HG02973 (cell line): ENCODE measurements around the gene CASKIN2.

Experiments
- ATAC-seq: cut with Tn5 transposase; IDR thresholded peaks from one replicate; pipeline ENCODE4 v1.9.1; 2021; ENCODE audit warnings: moderate library complexity; ENCODE audit not compliant: unreplicated experiment

The CASKIN2 gene, protein sequence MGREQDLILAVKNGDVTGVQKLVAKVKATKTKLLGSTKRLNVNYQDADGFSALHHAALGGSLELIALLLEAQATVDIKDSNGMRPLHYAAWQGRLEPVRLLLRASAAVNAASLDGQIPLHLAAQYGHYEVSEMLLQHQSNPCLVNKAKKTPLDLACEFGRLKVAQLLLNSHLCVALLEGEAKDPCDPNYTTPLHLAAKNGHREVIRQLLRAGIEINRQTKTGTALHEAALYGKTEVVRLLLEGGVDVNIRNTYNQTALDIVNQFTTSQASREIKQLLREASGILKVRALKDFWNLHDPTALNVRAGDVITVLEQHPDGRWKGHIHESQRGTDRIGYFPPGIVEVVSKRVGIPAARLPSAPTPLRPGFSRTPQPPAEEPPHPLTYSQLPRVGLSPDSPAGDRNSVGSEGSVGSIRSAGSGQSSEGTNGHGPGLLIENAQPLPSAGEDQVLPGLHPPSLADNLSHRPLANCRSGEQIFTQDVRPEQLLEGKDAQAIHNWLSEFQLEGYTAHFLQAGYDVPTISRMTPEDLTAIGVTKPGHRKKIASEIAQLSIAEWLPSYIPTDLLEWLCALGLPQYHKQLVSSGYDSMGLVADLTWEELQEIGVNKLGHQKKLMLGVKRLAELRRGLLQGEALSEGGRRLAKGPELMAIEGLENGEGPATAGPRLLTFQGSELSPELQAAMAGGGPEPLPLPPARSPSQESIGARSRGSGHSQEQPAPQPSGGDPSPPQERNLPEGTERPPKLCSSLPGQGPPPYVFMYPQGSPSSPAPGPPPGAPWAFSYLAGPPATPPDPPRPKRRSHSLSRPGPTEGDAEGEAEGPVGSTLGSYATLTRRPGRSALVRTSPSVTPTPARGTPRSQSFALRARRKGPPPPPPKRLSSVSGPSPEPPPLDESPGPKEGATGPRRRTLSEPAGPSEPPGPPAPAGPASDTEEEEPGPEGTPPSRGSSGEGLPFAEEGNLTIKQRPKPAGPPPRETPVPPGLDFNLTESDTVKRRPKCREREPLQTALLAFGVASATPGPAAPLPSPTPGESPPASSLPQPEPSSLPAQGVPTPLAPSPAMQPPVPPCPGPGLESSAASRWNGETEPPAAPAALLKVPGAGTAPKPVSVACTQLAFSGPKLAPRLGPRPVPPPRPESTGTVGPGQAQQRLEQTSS (N-terminal part only)

GRCh38 chr17:75515496-75516254 is at the start of gene CASKIN2:
CASKIN2 (minus strand) TSS chr17:75515537; CDS start chr17:75513804, 1,733 bp downstream.
- peak; percentile 38 for ATAC-seq

GRCh38 chr17:75565066-75565465 is 49.7 kb upstream of the CASKIN2 start:
- no peak for ATAC-seq

DNA sequence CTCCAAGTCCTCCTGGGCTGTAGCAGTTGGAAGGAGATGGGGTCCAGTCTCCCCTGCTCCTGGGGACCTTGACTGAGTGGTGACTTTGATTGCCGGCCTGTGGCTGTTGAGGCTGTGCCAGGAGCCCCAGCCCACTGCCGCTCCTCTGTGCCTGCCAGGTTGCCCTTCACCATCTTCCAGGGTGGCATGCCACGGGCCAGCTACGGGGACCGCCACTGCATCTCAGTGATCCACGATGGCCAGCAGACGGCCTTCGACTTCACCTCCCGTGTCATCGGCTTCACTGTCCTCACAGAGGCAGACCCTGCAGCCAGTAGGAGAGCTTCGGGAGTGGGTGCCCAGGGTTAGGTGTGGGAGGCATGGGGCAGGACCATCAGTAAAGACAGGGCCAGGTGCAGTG is 48.9 kb upstream of the CASKIN2 start:
- no peak for ATAC-seq

GRCh38 chr17:75563063-75563758 is 47.9 kb upstream of the CASKIN2 start:
- ATAC-seq: no peak

DNA sequence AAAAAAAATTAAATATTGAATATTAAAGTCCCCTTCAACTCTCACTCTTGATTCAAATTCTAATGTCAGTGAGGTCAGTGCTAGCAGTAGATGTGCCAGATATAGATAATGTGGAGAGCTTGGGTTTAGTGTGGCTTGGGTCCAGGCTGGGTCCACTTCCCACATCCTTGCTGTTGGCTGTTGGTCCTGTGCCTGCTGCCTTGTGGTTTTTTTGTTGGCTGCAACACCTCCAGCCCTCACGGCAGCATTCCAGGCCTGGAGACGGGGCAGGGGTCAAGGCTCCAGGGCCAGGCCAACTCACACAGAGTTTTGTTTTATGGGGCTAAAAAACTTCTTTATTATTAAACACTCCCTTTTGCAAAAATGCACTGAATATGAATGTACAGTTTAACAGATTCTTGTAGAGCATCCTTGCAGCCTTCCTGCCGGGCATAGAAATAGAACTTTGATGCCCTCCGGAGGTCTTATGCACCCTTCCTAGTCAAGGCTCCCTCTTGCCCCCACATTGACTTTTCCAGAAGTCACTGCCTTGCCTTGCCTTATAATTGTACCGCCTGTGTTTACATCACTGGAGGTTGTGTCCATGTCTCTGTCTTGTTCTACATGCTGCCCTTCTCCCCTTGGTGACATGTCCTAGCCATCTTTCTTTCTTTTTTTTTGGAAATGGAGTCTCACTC is 46.7 kb upstream of the CASKIN2 start:
- ATAC-seq: no peak

DNA sequence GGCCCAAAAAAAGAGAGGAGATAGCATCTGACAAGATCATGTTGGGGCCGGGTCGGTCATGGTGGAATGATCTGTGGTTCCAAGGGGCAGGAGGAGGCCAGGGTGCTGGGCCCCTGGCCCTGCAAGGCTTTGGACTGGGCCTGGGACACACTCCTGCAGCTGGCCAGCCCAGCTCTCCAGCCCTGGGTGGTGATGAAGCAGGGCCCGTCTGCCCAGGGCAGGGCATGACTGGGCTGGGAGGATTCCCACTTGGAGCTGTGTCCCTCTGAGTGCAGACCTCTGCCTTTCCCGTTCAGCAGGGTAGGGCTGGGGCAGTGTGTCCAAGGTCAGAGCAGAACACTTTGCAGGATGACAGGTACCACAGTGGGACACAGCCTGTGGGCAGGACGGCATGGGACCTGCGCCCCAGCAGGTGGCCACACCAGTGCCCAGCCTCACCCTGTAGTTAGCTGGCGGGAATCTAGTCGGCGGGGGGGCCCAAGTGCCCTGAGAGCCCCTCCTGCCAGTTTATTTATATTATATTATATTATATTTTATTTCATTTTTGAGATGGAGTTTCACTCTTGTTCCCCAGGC is 44.7 kb upstream of the CASKIN2 start:
- no peak for ATAC-seq

DNA sequence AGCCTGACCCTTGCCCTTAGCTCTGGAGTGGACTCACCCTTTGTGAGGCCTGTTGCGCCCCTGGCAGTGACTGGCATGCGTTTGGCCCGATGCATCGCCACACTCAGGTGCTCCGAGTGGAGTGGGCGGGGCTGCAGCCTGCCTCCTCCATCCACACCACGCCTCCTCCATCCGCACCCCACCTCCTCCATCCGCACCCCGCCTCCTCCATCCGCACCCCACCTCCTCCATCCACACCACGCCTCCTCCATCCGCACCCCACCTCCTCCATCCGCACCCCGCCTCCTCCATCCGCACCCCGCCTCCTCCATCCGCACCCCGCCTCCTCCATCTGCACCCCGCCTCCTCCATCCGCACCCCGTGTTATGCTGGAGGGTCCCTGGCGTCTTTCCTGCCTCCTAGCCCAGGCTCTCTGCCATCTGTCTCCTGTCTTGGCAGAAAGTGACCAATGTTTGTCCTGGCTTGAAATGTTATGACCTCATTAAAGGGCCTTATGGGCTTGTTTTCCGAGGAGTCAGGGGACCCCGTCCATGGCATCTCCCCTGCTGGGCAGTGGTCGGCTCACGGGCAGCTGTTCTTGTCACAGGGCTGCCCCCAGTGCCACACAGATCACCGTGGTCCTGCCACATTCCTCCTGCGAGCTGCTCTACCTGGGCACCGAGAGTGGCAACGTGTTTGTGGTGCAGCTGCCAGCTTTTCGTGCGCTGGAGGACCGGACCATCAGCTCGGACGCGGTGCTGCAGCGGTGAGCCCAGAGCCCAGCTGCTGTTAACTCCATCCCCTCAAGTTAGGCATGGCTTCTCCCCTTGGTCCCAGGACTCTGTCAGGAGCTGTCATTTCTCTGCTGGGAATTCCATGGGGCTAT is 43.6 kb upstream of the CASKIN2 start:
- no peak for ATAC-seq

- ATAC-seq: no peak
Measured at GRCh38 chr17:75557852-75558665, 42.7 kb upstream of the CASKIN2 start.

DNA sequence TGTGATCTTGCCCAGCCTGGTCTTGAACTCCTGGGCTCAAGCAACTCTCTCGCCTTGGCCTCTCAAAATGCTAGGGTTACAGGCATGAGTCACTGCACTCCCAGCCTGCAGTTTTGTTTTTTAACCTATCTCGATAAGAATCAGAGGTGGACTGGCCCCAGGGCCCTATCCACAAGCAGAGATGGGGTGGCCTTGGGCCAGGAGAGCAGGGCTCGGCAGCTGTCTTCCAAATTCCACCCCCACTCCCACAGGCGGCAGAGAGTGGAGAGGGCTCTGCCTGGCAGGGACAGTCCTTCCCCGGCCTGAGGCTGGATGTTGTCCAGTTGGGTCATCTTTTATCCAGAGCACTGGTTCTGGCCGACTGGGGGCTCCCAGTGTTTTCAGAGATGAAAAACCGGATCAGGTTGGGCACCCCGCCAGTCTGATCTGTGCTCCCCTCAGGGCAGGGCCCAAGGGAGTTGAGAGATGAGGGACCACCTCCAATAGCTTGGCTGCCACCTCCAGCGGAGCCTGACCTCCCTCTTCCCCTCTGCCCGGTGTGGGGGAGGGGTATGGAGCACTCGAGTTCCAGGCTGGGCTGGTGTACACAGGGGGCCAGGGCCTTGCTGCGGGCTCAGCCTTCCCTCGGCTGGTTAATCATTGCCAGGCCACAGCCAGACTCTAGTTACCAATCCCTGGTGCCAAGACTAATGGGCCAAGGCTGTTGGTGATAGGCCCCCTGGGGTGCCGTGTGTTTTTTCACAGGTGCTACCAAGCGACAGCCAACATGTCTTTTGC is 41.9 kb upstream of the CASKIN2 start:
- no peak for ATAC-seq

DNA sequence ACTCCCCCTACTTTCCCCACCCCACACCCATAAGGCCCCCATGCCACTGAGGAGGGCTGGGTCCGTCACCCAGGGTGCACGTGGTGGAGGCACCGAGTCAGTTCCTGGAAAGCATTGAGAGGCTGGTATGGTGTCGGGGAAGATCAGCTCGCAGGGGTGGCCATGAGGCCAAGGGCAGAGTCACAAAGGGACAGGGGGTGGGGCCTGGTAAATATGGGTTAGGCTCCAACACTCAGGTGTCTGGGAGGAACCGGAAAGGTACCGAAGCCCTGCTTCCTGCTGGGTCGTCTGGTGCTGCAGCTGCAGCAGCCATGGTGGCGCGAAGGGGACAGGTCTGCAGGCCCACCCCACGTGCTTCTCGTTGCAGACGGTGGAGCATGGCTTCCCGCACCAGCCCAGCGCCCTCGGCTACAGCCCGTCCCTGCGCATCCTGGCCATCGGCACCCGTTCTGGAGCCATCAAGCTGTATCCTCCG is 40.4 kb upstream of the CASKIN2 start:
- no peak for ATAC-seq

- ATAC-seq: no peak
Measured at GRCh38 chr17:75553295-75554110, 38.2 kb upstream of the CASKIN2 start.

- ATAC-seq: no peak
Measured at GRCh38 chr17:75552425-75553294, 37.3 kb upstream of the CASKIN2 start.

DNA sequence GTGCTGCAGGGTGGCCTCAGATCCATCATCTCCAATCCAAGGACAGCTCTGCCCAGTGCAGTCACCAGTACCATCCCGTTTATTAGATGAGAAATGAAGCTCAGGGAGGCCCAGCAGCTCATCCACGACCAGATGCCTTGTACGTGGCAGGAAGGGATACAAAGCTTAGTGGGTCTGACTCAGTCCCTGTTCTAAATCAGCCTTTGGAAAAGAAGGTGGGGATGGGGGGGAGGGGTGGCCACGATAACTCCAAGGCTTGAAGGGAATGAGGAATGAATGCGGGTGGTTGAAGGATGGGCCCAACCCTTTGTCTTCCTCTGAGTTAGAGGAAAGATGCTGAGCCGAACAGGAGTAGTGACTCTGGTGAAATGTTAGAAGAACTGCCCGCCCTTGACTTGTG is 35.9 kb upstream of the CASKIN2 start:
- ATAC-seq: no peak

DNA sequence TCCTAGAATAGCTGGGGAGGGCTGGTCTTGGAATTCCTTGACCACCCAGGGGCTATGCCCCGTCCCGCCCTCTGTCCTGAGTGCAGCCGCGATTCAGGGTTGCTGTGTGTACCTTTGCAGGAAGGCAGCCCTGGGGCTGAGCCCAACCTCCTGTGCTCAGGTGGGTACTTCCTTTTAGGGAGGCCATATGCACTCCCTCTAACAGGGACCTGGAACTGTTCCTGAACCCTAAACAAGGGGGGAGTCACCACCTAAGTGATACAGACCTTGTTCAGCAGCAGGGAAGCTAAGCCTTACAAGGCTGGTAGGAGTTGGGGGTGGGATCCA is 34.8 kb upstream of the CASKIN2 start:
- no peak for ATAC-seq
